Natural killer cell treated with Interleukin-12 subunit alpha and Interleukin-12 subunit beta and Interleukin-15 and Interleukin-18, amount 100 ng/mL, for 72 hours (primary cell): Measurements from ENCODE around the gene PTX3. TPM values are rescaled to one million over a fixed set of nuclear protein-coding genes. Genes with fewer than 3 reads are reported as not detected.

Experiments
- ATAC-seq, 2 donors: fragments of 150-1000 bp; cut with Tn5 transposase in 1 of 2; sonication (Bioruptor Pico), chemical (Tn5 transposase) in 1 of 2; 2 replicates each; pipeline ENCODE4 v1.10.0; 2021
- DNase-seq: peaks from one replicate; pipeline ENCODE4 v3.0.0; 2022; ENCODE audit warnings: low spot score
- H3K27ac Mint-ChIP-seq, 2 donors: 1 replicate in 1 of 2; 2 replicates in 1 of 2; pipeline ENCODE4 v1.8.0; 2022; ENCODE audit warnings: mixed read lengths in 2 of 2, mild to moderate bottlenecking in 1 of 2, moderate library complexity in 1 of 2
- H3K27me3 Mint-ChIP-seq, 2 donors: 1 replicate in 1 of 2; 2 replicates in 1 of 2; pipeline ENCODE4 v1.8.0; 2022; ENCODE audit warnings: mixed read lengths in 2 of 2
- H3K36me3 Mint-ChIP-seq: one replicate; pipeline ENCODE4 v1.8.0; 2022; ENCODE audit warnings: mixed read lengths
- H3K4me1 Mint-ChIP-seq, 2 donors: 1 replicate in 1 of 2; 2 replicates in 1 of 2; pipeline ENCODE4 v1.8.0; 2022; ENCODE audit warnings: low read depth in 2 of 2, mixed read lengths in 2 of 2, mild to moderate bottlenecking in 1 of 2
- H3K4me3 Mint-ChIP-seq: one replicate; pipeline ENCODE4 v1.8.0; 2022; ENCODE audit warnings: mixed read lengths
- H3K9me3 Mint-ChIP-seq: 2 replicates; pipeline ENCODE4 v1.8.0; 2022; ENCODE audit warnings: mixed read lengths
- total RNA-seq, 2 donors: library from RNA; stranded (reverse); gene quantifications; one replicate each; pipeline ENCODE4 v1.2.3, GENCODE V29; 2022

The PTX3 gene
- total RNA-seq, 2 donors from 2014 or later = not detected

DNA sequence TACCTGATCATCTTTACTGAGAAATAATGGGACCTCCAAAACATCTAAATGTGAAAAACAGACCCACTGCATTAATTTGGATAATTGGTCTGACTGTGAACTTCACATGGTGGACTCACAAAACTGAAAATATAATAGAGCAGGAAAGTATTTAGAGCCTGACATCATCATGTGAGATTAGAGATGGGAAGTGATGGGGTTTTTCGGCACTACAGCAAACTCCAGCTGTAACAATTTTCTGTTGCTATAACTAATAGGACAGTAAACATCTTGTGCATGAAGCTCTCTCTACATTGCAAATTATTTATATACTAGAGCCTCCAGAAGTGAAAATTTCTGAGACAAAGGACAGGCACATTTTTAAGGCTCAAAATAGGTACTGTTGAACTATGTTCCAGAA lies 34.4 kb downstream of the PTX3 start:
- no peak overlapping the region for H3K27ac Mint-ChIP-seq
- no peaks in the 10 kb centered on the region for H3K36me3 Mint-ChIP-seq
- ATAC-seq (no peak), DNase-seq (no peak)
- no peaks in the 10 kb centered on the region for H3K27me3 Mint-ChIP-seq
- no peaks in the 10 kb centered on the region for H3K4me1 Mint-ChIP-seq
- H3K9me3 Mint-ChIP-seq = peaks cover 3% of the 10 kb centered on the region
- H3K4me3 Mint-ChIP-seq = no peak overlapping the region

DNA sequence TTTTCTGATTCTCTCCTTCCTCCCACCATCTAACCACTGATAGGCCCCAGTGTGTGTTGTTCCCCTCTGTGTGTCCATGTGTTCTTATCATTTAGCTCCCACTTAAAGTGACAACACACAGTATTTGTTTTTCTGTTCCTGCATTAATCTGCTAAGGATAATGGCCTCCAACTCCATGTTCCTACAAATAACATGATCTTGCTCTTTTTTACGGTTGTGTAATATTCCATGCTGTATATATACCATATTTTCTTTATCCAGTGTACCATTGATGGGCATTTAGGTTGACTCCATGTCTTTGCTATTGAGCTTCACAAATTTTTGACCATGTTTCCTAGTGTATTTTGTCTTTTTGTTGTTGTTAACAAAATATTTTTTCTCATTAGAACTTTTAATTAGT lies 36.0 kb downstream of the PTX3 start:
- Mint-ChIP-seq H3K9me3 (peaks cover 3% of the 10 kb centered on the region), H3K27me3 (no peaks in the 10 kb centered on the region), H3K36me3 (no peaks in the 10 kb centered on the region), H3K4me1 (no peaks in the 10 kb centered on the region), H3K27ac (no peak overlapping the region), H3K4me3 (no peak overlapping the region)
- DNase-seq (no peak), ATAC-seq (no peak)

DNA sequence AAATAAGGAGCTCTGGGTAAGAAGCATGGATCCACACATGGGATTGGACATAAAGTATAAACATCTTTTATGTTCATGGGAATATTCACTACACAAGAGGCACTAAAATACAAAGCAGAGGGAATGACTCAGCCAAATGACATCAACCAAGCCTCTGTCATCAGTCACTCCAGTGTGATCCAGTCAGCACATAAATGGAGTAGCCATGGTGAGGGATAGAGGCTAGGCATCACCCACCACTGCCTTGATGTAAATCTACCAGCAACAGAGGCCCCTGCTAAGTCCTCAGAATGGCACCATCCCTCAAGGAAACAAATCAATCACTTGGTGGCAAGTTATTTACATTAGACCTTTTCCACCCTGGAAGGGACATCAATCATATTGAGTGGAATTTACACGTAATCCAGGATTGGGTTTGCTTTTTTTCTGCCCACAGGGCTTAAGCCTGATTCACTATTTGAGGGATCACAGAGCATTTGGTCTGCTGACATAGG lies 39.3 kb downstream of the PTX3 start:
- H3K27me3 Mint-ChIP-seq = no peaks in the 10 kb centered on the region
- no peak overlapping the region for H3K4me3 Mint-ChIP-seq
- H3K27ac Mint-ChIP-seq = no peak overlapping the region
- ATAC-seq = no peak
- no peaks in the 10 kb centered on the region for H3K36me3 Mint-ChIP-seq
- no peak for DNase-seq
- no peaks in the 10 kb centered on the region for H3K4me1 Mint-ChIP-seq
- H3K9me3 Mint-ChIP-seq = peaks cover 3% of the 10 kb centered on the region

DNA sequence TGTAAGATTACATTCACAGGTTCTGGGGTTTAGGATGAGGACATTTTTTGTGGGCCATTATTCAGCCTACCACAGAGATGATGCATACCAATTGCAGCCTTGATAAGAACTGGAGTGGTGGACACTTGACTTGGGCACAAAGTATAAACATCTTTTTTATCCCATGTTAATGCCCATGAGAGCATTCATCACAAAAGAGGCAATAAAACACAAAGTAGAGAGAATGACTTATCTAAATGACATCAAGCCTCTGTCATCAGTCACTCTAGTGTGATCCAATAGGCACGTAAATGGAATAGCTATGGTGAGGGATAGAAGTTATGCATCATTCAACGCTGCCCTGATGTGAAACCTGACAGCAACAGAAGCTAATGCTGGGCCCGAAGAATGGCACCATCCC lies 40.8 kb downstream of the PTX3 start:
- no peaks in the 10 kb centered on the region for H3K36me3 Mint-ChIP-seq
- H3K4me3 Mint-ChIP-seq = no peak overlapping the region
- DNase-seq (no peak), ATAC-seq (no peak)
- H3K4me1 Mint-ChIP-seq = no peaks in the 10 kb centered on the region
- no peaks in the 10 kb centered on the region for H3K27me3 Mint-ChIP-seq
- peaks cover 3% of the 10 kb centered on the region for H3K9me3 Mint-ChIP-seq
- no peak overlapping the region for H3K27ac Mint-ChIP-seq

DNA sequence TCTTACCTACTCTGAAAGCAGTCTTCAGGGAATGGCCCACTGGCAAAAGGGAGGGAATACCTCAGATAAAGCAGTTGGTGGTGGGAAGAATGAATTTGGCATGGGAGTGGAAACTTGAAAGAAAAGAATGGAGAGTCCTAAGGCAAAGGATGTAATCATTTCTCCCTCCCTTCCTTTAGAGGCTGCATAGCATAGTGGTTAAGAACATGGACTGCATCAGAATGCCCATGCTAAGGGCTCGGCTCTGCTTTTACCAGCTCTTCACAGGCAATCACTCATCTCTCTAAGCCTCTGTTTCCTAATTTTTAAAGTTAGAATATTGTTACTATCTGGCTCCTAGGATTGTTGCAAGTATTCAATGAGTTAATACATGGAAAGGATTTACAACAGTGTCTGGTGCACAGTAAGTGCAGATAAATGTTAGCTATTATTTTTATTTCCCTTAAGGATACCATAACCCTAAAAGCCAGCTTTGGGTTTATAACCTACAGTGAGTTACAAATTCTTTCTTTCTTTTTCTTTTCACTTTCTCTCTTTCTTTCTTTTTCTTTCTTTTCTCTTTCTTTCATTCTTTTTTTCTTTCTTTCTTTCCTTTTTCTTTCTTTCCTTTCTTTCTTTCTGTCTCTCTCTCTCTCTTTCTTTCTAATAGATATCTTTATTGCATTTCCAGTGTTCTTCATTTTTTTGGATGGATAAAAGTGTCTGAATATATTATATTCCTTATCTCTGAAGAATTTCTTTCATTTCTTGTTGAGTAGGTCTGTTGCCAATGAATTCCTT lies 43.0 kb downstream of the PTX3 start:
- H3K4me3 Mint-ChIP-seq = no peak overlapping the region
- no peak overlapping the region for H3K27ac Mint-ChIP-seq
- H3K27me3 Mint-ChIP-seq = peaks cover 0 to 9% of the 10 kb centered on the region in 2 donors
- ATAC-seq (no peak), DNase-seq (no peak)
- no peaks in the 10 kb centered on the region for H3K4me1 Mint-ChIP-seq
- H3K36me3 Mint-ChIP-seq = no peaks in the 10 kb centered on the region
- H3K9me3 Mint-ChIP-seq = no peaks in the 10 kb centered on the region

DNA sequence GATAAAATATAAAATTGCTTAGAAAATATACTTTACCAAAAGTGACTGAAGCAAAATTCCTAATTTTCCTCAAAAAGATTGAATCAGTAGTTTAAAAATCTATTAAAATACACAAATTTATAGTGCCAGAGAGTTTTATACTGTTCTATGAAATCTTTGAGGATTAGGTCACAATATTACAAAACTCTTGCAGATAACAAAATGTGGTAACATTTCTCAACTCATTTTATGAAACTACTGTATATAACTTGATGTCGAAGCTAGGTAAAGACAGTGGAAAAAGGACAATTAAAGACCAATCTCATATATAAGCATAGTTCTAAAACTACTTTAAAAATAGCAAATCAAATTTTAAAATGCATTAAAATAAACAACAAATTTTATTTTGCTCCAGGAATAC lies 50.7 kb downstream of the PTX3 start:
- Mint-ChIP-seq H3K27ac (no peak overlapping the region), H3K36me3 (no peaks in the 10 kb centered on the region), H3K4me1 (no peaks in the 10 kb centered on the region), H3K27me3 (peaks cover 0 to 15% of the 10 kb centered on the region in 2 donors), H3K4me3 (no peak overlapping the region), H3K9me3 (peaks cover 7% of the 10 kb centered on the region)
- ATAC-seq = no peak
- DNase-seq = no peak

DNA sequence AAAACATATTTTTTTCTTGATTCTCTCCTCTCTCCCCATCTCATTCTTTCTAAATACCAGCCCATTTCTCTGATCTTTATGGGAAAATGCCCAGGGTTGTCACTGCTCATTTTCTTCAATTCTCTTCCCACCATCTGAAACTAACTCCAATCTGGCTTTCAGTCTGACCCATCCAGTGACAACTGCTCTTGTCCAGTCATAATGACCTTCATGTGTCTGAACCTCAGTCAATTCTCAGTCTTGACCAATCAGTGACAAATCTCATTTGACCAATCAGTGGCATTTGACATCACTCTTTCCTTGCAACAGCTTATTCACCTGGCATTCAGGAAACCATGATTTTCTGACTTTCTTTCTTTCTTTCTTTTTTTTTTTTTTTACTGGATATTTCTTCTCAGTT lies 51.5 kb downstream of the PTX3 start:
- Mint-ChIP-seq H3K9me3 (peaks cover 7% of the 10 kb centered on the region), H3K36me3 (no peaks in the 10 kb centered on the region), H3K27ac (no peak overlapping the region), H3K4me1 (no peaks in the 10 kb centered on the region), H3K4me3 (no peak overlapping the region), H3K27me3 (peaks cover 0 to 14% of the 10 kb centered on the region in 2 donors)
- ATAC-seq (no peak), DNase-seq (no peak)

DNA sequence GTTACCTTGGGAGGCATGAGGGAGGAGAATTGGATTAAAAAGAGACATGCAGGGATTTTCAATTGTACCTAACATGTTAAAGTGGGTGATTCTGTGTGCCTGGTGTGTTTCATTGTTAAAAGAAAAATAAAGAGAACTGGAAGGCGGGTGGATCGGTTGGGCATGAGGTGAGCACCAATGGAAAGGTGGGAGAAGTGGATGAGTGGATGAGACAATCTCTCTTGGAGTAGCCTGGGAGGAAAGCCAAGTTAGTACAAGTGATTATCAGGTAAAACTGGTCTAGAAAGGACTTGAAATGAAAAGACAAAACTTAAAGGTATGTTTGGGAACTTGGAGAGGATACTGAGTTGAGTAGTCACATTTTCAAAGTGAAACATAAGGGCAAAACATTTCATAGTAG lies 54.5 kb downstream of the PTX3 start:
- Mint-ChIP-seq H3K27me3 (peaks cover 0 to 6% of the 10 kb centered on the region in 2 donors), H3K27ac (no peak overlapping the region), H3K4me1 (no peaks in the 10 kb centered on the region), H3K36me3 (no peaks in the 10 kb centered on the region), H3K4me3 (no peak overlapping the region), H3K9me3 (peaks cover 7% of the 10 kb centered on the region)
- ATAC-seq (no peak), DNase-seq (no peak)

Other genes starting within 250 kb of the PTX3 start
- not detected for gene VEPH1, start 66.6 kb downstream of the PTX3 start, total RNA-seq